Fibroblast of lung (primary cell): ENCODE measurements around the gene SEC24B. TPM values are rescaled to one million over a fixed set of nuclear protein-coding genes. Genes with fewer than 3 reads are reported as not detected.

Source experiments
- DNase-seq, 2 donors: peaks; one replicate each; pipeline versions ENCODE4 v3.0.0 to v3.0.0-alpha.2; 2010; ENCODE audit warnings: low read depth in 2 of 2
- H2AFZ ChIP-seq: 2 replicates; pipeline ENCODE4 v1.5.1; 2012; ENCODE audit warnings: low read length, control low read depth, inconsistent platforms
- H3K27ac ChIP-seq: 2 replicates; pipeline ENCODE4 v1.5.1; 2011; ENCODE audit warnings: low read length, control low read depth; ENCODE audit not compliant: insufficient read depth
- H3K27me3 ChIP-seq: 2 replicates; pipeline ENCODE4 v1.5.1; 2011; ENCODE audit warnings: mild to moderate bottlenecking, low read length; ENCODE audit not compliant: control insufficient read depth, insufficient read depth
- H3K36me3 ChIP-seq: 2 replicates; pipeline ENCODE4 v1.5.1; 2011; ENCODE audit warnings: low read length; ENCODE audit not compliant: control insufficient read depth, insufficient read depth
- H3K4me1 ChIP-seq: 2 replicates; pipeline ENCODE4 v1.5.1; 2011; ENCODE audit warnings: low read length; ENCODE audit not compliant: control insufficient read depth, insufficient read depth; ENCODE audit errors: extremely low read depth
- H3K4me2 ChIP-seq: 2 replicates; pipeline ENCODE4 v1.5.1; 2011; ENCODE audit warnings: low read length, control low read depth; ENCODE audit not compliant: insufficient read depth; ENCODE audit errors: extremely low read depth
- H3K4me3 ChIP-seq, 4 experiments: fragments of 200-600 bp in 1 of 4; sonication (generic) in 1 of 4; replicated peaks in 1 of 4; 2 replicates each; pipeline ENCODE4 v1.5.1; 2011 to 2016; ENCODE audit warnings: low read length in 4 of 4, low read depth in 3 of 4, mild to moderate bottlenecking in 3 of 4, control low read depth in 2 of 4, inconsistent platforms in 1 of 4, mixed read lengths in 1 of 4; ENCODE audit not compliant: insufficient read depth in 1 of 4; ENCODE audit errors: control extremely low read depth in 1 of 4
- H3K79me2 ChIP-seq: 2 replicates; pipeline ENCODE4 v1.5.1; 2012; ENCODE audit warnings: mild to moderate bottlenecking, low read length, inconsistent platforms; ENCODE audit not compliant: control insufficient read depth, insufficient read depth
- H3K9ac ChIP-seq: 2 replicates; pipeline ENCODE4 v1.5.1; 2011; ENCODE audit warnings: mild to moderate bottlenecking, low read length, control low read depth; ENCODE audit not compliant: insufficient read depth
- H3K9me3 ChIP-seq: 2 replicates; pipeline ENCODE4 v1.5.1; 2012; ENCODE audit warnings: low read depth, low read length; ENCODE audit not compliant: control insufficient read depth, insufficient read depth
- H4K20me1 ChIP-seq: 2 replicates; pipeline ENCODE4 v1.5.1; 2011; ENCODE audit warnings: low read length; ENCODE audit not compliant: control insufficient read depth, insufficient read depth; ENCODE audit errors: extremely low read depth
- CTCF ChIP-seq, 2 donors: IDR thresholded peaks in 1 of 2; conservative IDR thresholded peaks in 1 of 2; 1 replicate in 1 of 2; 2 replicates in 1 of 2; pipeline ENCODE4 v1.5.1; 2011 to 2012; ENCODE audit warnings: low read length in 2 of 2, control low read depth in 1 of 2, inconsistent platforms in 1 of 2, low read depth in 1 of 2, mild to moderate bottlenecking in 1 of 2
- EZH2 ChIP-seq: IDR thresholded peaks from 2 replicates; pipeline ENCODE4 v1.5.1; 2012; ENCODE audit warnings: low read length, control low read depth, mild to moderate bottlenecking; ENCODE audit errors: missing control alignments
- polyA plus RNA-seq, 2 donors: library from polyadenylated mRNA; depleted of rRNA in 1 of 2; stranded (reverse) in 1 of 2; unstranded in 1 of 2; fragments of >200 nt; gene quantifications; 2 replicates each; pipeline ENCODE4 v1.2.1, GENCODE V29; 2011 to 2012; ENCODE audit warnings: missing spikeins in 1 of 2
- total RNA-seq: library from RNA; depleted of rRNA; stranded (reverse); fragments of >200 nt; gene quantifications from 2 replicates; pipeline ENCODE4 v1.2.1, GENCODE V29; 2014

Gene SEC24B
- total and polyA plus RNA-seq, 2 donors (not counting 1 experiment from before 2014, with no cell fraction given), result 16.3 to 47.9 TPM

DNA sequence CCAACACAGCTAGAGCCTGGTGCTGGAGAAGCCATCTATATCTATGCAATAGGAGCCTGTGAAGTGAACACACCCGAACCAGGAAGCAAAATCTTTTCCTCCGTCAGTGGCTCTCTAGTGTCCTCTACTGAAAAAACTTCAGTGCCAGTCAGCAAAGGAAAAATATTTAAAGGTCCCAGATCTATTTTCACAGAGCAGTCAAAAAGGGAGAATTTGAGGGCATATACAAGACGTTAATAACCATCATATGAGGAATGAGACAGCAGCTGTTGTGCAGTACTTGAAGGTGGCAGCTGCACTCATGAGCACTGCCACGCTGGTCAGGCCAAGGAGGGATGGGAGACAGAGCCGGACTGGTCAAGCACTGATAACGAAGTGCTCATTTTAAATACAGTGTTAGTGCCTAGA, 140.8 kb downstream of the SEC24B start:
- Histone ChIP-seq H3K4me2 (no peak overlapping the region), H3K27me3 (no peaks in the 10 kb centered on the region), H3K79me2 (no peaks in the 10 kb centered on the region), H2AFZ (no peak overlapping the region), H3K4me1 (no peaks in the 10 kb centered on the region), H3K9me3 (no peaks in the 10 kb centered on the region), H3K9ac (no peak overlapping the region), H3K27ac (no peak overlapping the region), H3K36me3 (no peaks in the 10 kb centered on the region), H4K20me1 (no peaks in the 10 kb centered on the region), H3K4me3 (no peak overlapping the region)
- peak in 1 of 2 donors; percentile 48 for DNase-seq
- TF ChIP-seq CTCF (conservative IDR thresholded peaks at IDR 0.05 in 1 of 2, IDR thresholded peaks at IDR 0.05 in 1 of 2; ENCODE audit: low read depth in 1 of 2, low read length in 2 of 2) (peak in 1 of 2 donors; percentile 50), EZH2 (no peak)

DNA sequence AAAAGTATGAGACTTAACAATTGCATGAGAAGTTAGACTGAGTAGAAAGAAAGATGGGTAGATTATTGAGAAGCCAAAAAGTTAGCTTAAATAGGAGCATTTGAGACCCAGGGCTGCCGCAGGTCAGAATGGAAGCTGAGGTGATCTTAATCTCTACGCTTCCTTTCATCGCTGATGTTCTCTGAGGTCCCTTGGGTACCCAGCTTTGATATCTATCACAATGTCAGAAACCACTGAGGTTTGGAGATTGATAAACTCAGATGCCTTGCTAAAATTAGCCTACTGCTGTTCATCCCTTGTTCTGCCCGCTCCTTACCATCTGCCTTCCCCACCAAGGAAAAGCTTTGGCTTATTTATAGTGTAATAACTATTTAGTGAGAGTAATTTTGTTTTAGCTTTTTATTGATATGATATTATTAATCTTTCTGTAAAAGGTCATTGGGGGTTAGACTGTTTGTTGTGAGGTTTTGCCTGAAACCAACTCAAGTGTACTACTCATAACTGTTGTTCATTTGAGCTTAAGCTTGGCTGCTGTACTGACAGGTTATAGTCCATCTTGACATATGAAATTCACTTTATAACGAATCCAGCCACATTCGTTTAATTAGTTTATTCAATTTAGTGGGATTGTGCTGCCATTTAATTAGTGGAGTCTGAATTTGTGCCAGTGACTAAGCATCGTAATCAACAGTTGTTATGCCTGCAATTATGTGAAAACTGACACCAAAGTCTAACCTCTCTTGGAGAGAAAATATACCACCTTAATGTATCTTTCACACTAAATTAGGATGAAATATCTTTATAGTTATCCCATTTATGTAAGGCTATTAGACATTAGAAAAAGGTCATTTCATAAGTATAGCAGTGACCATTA, 141.6 kb downstream of the SEC24B start:
- H3K36me3 ChIP-seq, result no peaks in the 10 kb centered on the region
- no peak for TF ChIP-seq CTCF (conservative IDR thresholded peaks at IDR 0.05 in 1 of 2, IDR thresholded peaks at IDR 0.05 in 1 of 2; ENCODE audit: low read depth in 1 of 2, low read length in 2 of 2)
- TF ChIP-seq EZH2, result no peak
- no peak for DNase-seq
- no peak overlapping the region for H2AFZ ChIP-seq
- no peaks in the 10 kb centered on the region for H4K20me1 ChIP-seq
- no peaks in the 10 kb centered on the region for H3K79me2 ChIP-seq
- no peak overlapping the region for H3K4me3 ChIP-seq
- no peak overlapping the region for H3K27ac ChIP-seq
- H3K27me3 ChIP-seq, result no peaks in the 10 kb centered on the region
- H3K4me1 ChIP-seq, result no peaks in the 10 kb centered on the region
- H3K4me2 ChIP-seq, result no peak overlapping the region
- no peak overlapping the region for H3K9ac ChIP-seq
- H3K9me3 ChIP-seq, result no peaks in the 10 kb centered on the region

DNA sequence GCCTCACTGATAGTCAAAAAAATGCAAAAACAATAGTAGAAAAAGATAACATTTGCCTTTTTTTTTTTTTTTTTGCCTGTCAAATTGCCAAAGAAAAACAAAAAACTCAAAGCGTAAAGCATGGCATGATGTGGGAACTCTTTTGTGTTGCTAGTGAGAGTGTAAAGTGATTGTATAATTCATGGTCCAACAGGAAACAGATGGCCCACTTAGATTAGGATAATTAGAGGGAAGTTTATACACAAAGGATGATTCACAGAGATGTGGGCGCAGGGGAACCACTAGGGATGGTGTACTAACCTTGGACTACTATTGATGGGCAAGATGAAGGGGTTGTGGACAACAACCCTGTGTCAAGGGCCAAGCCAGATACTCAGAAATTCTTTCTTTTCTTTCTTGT, 142.8 kb downstream of the SEC24B start:
- Histone ChIP-seq H3K27me3 (no peaks in the 10 kb centered on the region), H3K4me3 (no peak overlapping the region), H3K9ac (no peak overlapping the region), H3K36me3 (no peaks in the 10 kb centered on the region), H3K9me3 (no peaks in the 10 kb centered on the region), H3K4me1 (no peaks in the 10 kb centered on the region), H3K79me2 (no peaks in the 10 kb centered on the region), H2AFZ (no peak overlapping the region), H3K4me2 (no peak overlapping the region), H4K20me1 (no peaks in the 10 kb centered on the region), H3K27ac (no peak overlapping the region)
- no peak for TF ChIP-seq CTCF (conservative IDR thresholded peaks at IDR 0.05 in 1 of 2, IDR thresholded peaks at IDR 0.05 in 1 of 2; ENCODE audit: low read depth in 1 of 2, low read length in 2 of 2)
- no peak for TF ChIP-seq EZH2
- DNase-seq, result peak in 1 of 2 donors; percentile 75
